HepG2 (cell line): ENCODE results near the gene TAMALIN. TPM values are rescaled to one million over a fixed set of nuclear protein-coding genes. Genes with fewer than 3 reads are reported as not detected.

Source experiments
- ATAC-seq: fragments of 200-7000 bp; cut with Tn5 transposase; 3 replicates; pipeline ENCODE4 v1.9.1; 2020; ENCODE audit warnings: mild to moderate bottlenecking, moderate library complexity
- BruUV-seq: library from RNA; stranded (reverse); fragments of 400-500 nt; replicated peaks from 2 replicates; lab custom pipeline; 2021; lab: Mats Ljungman, UMichigan
- CTCF ChIA-PET: fragments of 300-600 bp; formaldehyde crosslinking; extraction: SDS; loops from one replicate; lab custom pipeline; 2021; ENCODE audit warnings: low total read pairs, inconsistent platforms, low intra/inter-chr PET ratio; lab: Yijun Ruan, JAX
- POLR2A ChIA-PET: fragments of 350-600 bp; sonication (Branson Sonifier 250); formaldehyde crosslinking; loops from one replicate; lab custom pipeline; 2020; ENCODE audit warnings: antibody characterized with exemption, inconsistent platforms; lab: Yijun Ruan, JAX
- DNase-seq: peaks from one replicate; pipeline ENCODE4 v3.0.0-alpha.2; 2015; ENCODE audit warnings: low spot score
- FAIRE-seq: peaks from 3 replicates; lab custom pipeline; 2011; peaks lifted over from hg19 to GRCh38; lab: Jason Lieb, UNC
- H2AFZ ChIP-seq: one replicate; pipeline ENCODE4 v1.6.1; 2011; ENCODE audit warnings: low read length, inconsistent platforms
- H3K27ac ChIP-seq: fragments of 300-600 bp; 3 replicates; pipeline ENCODE4 v1.8.0; 2011; ENCODE audit warnings: mixed run types, mild to moderate bottlenecking, mixed read lengths, low read length, inconsistent platforms; ENCODE audit not compliant: insufficient read depth; ENCODE audit errors: extremely low read length
- H3K27me3 ChIP-seq, 2 experiments: fragments of 200-600 bp in 1 of 2; 2 replicates in 1 of 2; 3 replicates in 1 of 2; pipeline versions ENCODE4 v1.6.0 to v1.8.0; 2011; ENCODE audit warnings: low read length in 2 of 2, mild to moderate bottlenecking in 2 of 2, moderate library complexity in 2 of 2, inconsistent platforms in 1 of 2; ENCODE audit not compliant: insufficient read depth in 2 of 2, control insufficient read depth in 1 of 2
- H3K36me3 ChIP-seq, 2 experiments: fragments of 200-600 bp in 1 of 2; replicated peaks in 1 of 2; 2 replicates in 1 of 2; 3 replicates in 1 of 2; pipeline versions ENCODE4 v1.5.1 to v1.8.0; 2011; ENCODE audit warnings: low read length in 2 of 2, inconsistent platforms in 1 of 2; ENCODE audit not compliant: insufficient read depth in 2 of 2, control insufficient read depth in 1 of 2
- H3K4me1 ChIP-seq: 2 replicates; pipeline ENCODE4 v1.5.1; 2012; ENCODE audit warnings: low read length, inconsistent platforms; ENCODE audit not compliant: insufficient read depth
- H3K4me2 ChIP-seq: 2 replicates; pipeline ENCODE4 v1.6.0; 2011; ENCODE audit warnings: low read depth, low read length, inconsistent platforms
- H3K4me3 ChIP-seq, 3 experiments: fragments of 200-600 bp in 1 of 3; sonication (generic), shearing (Covaris generic) in 1 of 3; replicated peaks in 1 of 3; 2 replicates each; pipeline ENCODE4 v1.5.1; 2011 to 2016; ENCODE audit warnings: low read length in 3 of 3, inconsistent platforms in 2 of 3, low read depth in 2 of 3, mild to moderate bottlenecking in 2 of 3, control low read depth in 1 of 3, mixed read lengths in 1 of 3; ENCODE audit not compliant: insufficient read depth in 1 of 3
- H3K79me2 ChIP-seq: one replicate; pipeline ENCODE4 v1.6.1; 2011; ENCODE audit warnings: low read length, inconsistent platforms; ENCODE audit not compliant: insufficient read depth
- H3K9ac ChIP-seq: 2 replicates; pipeline ENCODE4 v1.6.0; 2011; ENCODE audit warnings: mild to moderate bottlenecking, low read depth, low read length, inconsistent platforms; ENCODE audit not compliant: insufficient read depth
- H3K9me3 ChIP-seq: 2 replicates; pipeline ENCODE4 v1.5.1; 2012; ENCODE audit warnings: mild to moderate bottlenecking, low read length
- H4K20me1 ChIP-seq: 2 replicates; pipeline ENCODE4 v1.6.0; 2011; ENCODE audit warnings: inconsistent platforms, mild to moderate bottlenecking, low read length, moderate library complexity; ENCODE audit not compliant: insufficient read depth
- ARID2 ChIP-seq: sonication (generic); formaldehyde crosslinking; IDR thresholded peaks from 2 replicates; pipeline ENCODE4 v1.8.1; 2022; ENCODE audit warnings: mild to moderate bottlenecking, missing genetic modification reagents, borderline replicate concordance
- CBFB ChIP-seq: sonication (generic); formaldehyde crosslinking; IDR thresholded peaks from 2 replicates; pipeline ENCODE4 v1.4.0; 2020; ENCODE audit warnings: missing genetic modification reagents
- CREM ChIP-seq, 2 experiments: sonication (generic) in 1 of 2; formaldehyde crosslinking in 1 of 2; IDR thresholded peaks; 2 replicates each; pipeline versions ENCODE4 v1.4.0 to v1.6.1; 2016 to 2020; ENCODE audit warnings: antibody characterized with exemption in 1 of 2, mild to moderate bottlenecking in 1 of 2, missing genetic modification reagents in 1 of 2
- ELF1 ChIP-seq: sonication (generic); formaldehyde crosslinking; IDR thresholded peaks from 2 replicates; pipeline ENCODE4 v1.4.0; 2020; ENCODE audit warnings: missing genetic modification reagents
- FOSL2 ChIP-seq: sonication (generic); formaldehyde crosslinking; IDR thresholded peaks from 2 replicates; pipeline ENCODE4 v1.4.0; 2020; ENCODE audit warnings: missing genetic modification reagents
- IRX3 ChIP-seq: sonication (generic); formaldehyde crosslinking; IDR thresholded peaks from 2 replicates; pipeline ENCODE4 v1.8.1; 2023; ENCODE audit warnings: mild to moderate bottlenecking, low read depth, missing genetic modification reagents, borderline replicate concordance
- MAF1 ChIP-seq: sonication (generic); formaldehyde crosslinking; IDR thresholded peaks from 2 replicates; pipeline ENCODE4 v1.5.0; 2020; ENCODE audit warnings: missing genetic modification reagents, borderline replicate concordance
- NR1H2 ChIP-seq: sonication (generic); formaldehyde crosslinking; IDR thresholded peaks from 2 replicates; pipeline ENCODE4 v1.8.1; 2022; ENCODE audit warnings: low read depth, missing genetic modification reagents, borderline replicate concordance
- PHF5A ChIP-seq: IDR thresholded peaks from one replicate; pipeline ENCODE4 v1.6.1; 2018; ENCODE audit warnings: low read depth, missing genetic modification reagents; ENCODE audit not compliant: unreplicated experiment
- ZBTB1 ChIP-seq: sonication (generic); formaldehyde crosslinking; IDR thresholded peaks from 2 replicates; pipeline ENCODE4 v1.4.0; 2020; ENCODE audit warnings: missing genetic modification reagents, borderline replicate concordance
- ZIK1 ChIP-seq: sonication (generic); formaldehyde crosslinking; IDR thresholded peaks from 2 replicates; pipeline ENCODE4 v1.5.0; 2020; ENCODE audit warnings: mild to moderate bottlenecking, low read depth, missing genetic modification reagents, borderline replicate concordance
- ZNF460 ChIP-seq: sonication (generic); formaldehyde crosslinking; IDR thresholded peaks from 2 replicates; pipeline ENCODE4 v1.5.1; 2020; ENCODE audit warnings: missing genetic modification reagents, mild to moderate bottlenecking, borderline replicate concordance
- ZNF747 ChIP-seq: sonication (generic); formaldehyde crosslinking; IDR thresholded peaks from 2 replicates; pipeline ENCODE4 v1.8.1; 2023; ENCODE audit warnings: missing genetic modification reagents, mild to moderate bottlenecking, borderline replicate concordance
- WGBS: methylation state at CpG from one replicate; pipeline ENCODE4 v1.1.6; 2017; ENCODE audit warnings: low lambda C conversion rate; 5-methylcytosine and 5-hydroxymethylcytosine counted together
- in situ Hi-C: cut with HindIII; loops from 2 replicates; pipeline ENCODE4 v1.10.0; 2017; ENCODE audit warnings: low pct_unique_long_range_greater_than_20kb; ENCODE audit not compliant: extremely low pct_ligation_motif_present
- intact Hi-C: fragments of 100-400 bp; cut with micrococcal nuclease; formaldehyde crosslinking; loops from one replicate; pipeline ENCODE4 v1.10.0; 2022; ENCODE audit not compliant: unreplicated experiment
- polyA plus RNA-seq, 8 experiments: library from polyadenylated mRNA; depleted of rRNA in 3 of 8; stranded (reverse) in 7 of 8; unstranded in 1 of 8; fragments of >200 nt; fragmentation: Illumina TruSeq in 4 of 8; extraction: Trizol in 4 of 8; gene quantifications; 2 replicates each; pipeline versions ENCODE4 v1.2.1 to v1.2.3, GENCODE V29; 2011 to 2016; ENCODE audit warnings: low read depth in 4 of 8, missing spikeins in 1 of 8, mixed read lengths in 1 of 8; ENCODE audit not compliant: insufficient read depth in 1 of 8
- total RNA-seq, 5 experiments: library from RNA; depleted of rRNA; stranded (reverse); fragments of >200 nt; fragmentation: Illumina TruSeq; extraction: Trizol; gene quantifications; 2 replicates each; pipeline ENCODE4 v1.2.3, GENCODE V29; 2016; ENCODE audit warnings: low read depth in 1 of 5
- TF ChIP-seq, protein P1 (sequence below): fragments of 450-650 bp; IDR thresholded peaks from 2 replicates; pipeline ENCODE4 v1.6.1; 2017
- TF ChIP-seq, protein P2 (sequence below): sonication (generic); formaldehyde crosslinking; IDR thresholded peaks from 2 replicates; pipeline ENCODE4 v1.4.0; 2020; ENCODE audit warnings: missing genetic modification reagents

Gene TAMALIN
- total and polyA plus RNA-seq, 2 of the 13 experiments (the other 11 are each of a cell fraction or from before 2014, with no cell fraction given) = 2.9 to 10.9 TPM

DNA sequence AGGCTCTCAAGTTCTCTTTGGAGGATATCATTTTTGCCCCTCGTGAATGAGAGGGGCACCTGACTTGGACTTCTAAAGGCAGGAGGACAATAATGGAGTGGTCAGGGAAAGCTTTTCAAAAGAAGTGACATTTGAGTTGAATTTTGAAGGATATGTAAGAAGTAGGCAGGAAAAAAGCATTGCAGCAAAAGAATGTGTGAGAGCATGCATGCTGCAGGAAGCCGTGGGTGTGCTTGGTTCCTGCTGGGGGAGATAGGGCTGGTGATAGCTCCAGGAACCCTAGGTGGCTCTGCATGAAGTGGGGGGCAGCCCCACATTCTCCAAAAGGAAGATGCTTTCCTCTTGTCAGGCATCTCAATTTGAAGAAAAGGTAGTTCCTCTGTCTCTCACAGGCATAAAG, 32.1 kb upstream of the TAMALIN start:
- Histone ChIP-seq H3K4me1 (peaks cover 77% of the 10 kb centered on the region), H4K20me1 (no peaks in the 10 kb centered on the region), H3K27ac (no peak overlapping the region), H3K9me3 (no peaks in the 10 kb centered on the region), H3K4me3 (no peak overlapping the region), H3K4me2 (no peak overlapping the region), H2AFZ (no peak overlapping the region), H3K36me3 (peaks cover 4 to 8% of the 10 kb centered on the region in 2 experiments; a peak in 3 of 5 replicates), H3K79me2 (peaks cover 50% of the 10 kb centered on the region), H3K27me3 (no peaks in the 10 kb centered on the region), H3K9ac (no peak overlapping the region)
- CTCF ChIA-PET = no interaction called here
- DNase-seq (no peak), FAIRE-seq (no peak), ATAC-seq (no peak)
- POLR2A ChIA-PET = no interaction called here
- intact Hi-C loops = no loop called here
- BruUV-seq = no TSS peak
- WGBS = 87% methylated on average over 2 of the region's 2 CpGs
- no peak for TF ChIP-seq ZNF460 (CRISPR knock-in tag)
- no peak for TF ChIP-seq NR1H2 (CRISPR knock-in tag)
- no peak for TF ChIP-seq ELF1
- TF ChIP-seq CREM (IDR thresholded peaks at IDR 0.05) = no peak
- TF ChIP-seq CREM (CRISPR knock-in tag; IDR thresholded peaks at IDR 0.05) = no peak
- no peak for TF ChIP-seq ZBTB1 (CRISPR knock-in tag)
- no peak for TF ChIP-seq PHF5A (CRISPR knock-in tag)
- no peak for TF ChIP-seq FOSL2 (CRISPR knock-in tag)
- no peak for TF ChIP-seq ZIK1 (CRISPR knock-in tag)
- TF ChIP-seq, protein P1, sequence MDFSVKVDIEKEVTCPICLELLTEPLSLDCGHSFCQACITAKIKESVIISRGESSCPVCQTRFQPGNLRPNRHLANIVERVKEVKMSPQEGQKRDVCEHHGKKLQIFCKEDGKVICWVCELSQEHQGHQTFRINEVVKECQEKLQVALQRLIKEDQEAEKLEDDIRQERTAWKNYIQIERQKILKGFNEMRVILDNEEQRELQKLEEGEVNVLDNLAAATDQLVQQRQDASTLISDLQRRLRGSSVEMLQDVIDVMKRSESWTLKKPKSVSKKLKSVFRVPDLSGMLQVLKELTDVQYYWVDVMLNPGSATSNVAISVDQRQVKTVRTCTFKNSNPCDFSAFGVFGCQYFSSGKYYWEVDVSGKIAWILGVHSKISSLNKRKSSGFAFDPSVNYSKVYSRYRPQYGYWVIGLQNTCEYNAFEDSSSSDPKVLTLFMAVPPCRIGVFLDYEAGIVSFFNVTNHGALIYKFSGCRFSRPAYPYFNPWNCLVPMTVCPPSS = no peak
- TF ChIP-seq IRX3 (CRISPR knock-in tag) = no peak
- TF ChIP-seq MAF1 = no peak
- TF ChIP-seq CBFB (CRISPR knock-in tag) = no peak
- TF ChIP-seq ARID2 (CRISPR knock-in tag) = no peak
- TF ChIP-seq, protein P2, sequence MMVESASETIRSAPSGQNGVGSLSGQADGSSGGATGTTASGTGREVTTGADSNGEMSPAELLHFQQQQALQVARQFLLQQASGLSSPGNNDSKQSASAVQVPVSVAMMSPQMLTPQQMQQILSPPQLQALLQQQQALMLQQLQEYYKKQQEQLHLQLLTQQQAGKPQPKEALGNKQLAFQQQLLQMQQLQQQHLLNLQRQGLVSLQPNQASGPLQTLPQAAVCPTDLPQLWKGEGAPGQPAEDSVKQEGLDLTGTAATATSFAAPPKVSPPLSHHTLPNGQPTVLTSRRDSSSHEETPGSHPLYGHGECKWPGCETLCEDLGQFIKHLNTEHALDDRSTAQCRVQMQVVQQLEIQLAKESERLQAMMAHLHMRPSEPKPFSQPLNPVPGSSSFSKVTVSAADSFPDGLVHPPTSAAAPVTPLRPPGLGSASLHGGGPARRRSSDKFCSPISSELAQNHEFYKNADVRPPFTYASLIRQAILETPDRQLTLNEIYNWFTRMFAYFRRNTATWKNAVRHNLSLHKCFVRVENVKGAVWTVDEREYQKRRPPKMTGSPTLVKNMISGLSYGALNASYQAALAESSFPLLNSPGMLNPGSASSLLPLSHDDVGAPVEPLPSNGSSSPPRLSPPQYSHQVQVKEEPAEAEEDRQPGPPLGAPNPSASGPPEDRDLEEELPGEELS (CRISPR knock-in tag) = no peak
- no peak for TF ChIP-seq ZNF747 (CRISPR knock-in tag)
- in situ Hi-C loops = no loop called here
